H9 (cell line): ENCODE data around the gene CLIC3. TPM values are rescaled to one million over a fixed set of nuclear protein-coding genes. Genes with fewer than 3 reads are reported as not detected.

Source experiments
- DNase-seq: peaks from one replicate; pipeline ENCODE4 v3.0.0-alpha.2; 2017
- H2AFZ ChIP-seq: one replicate; pipeline ENCODE4 v1.6.1; 2013; ENCODE audit warnings: mild to moderate bottlenecking, low read length, control low read depth, moderate library complexity
- H2AK5ac ChIP-seq: 2 replicates; pipeline ENCODE4 v1.6.1; 2013; ENCODE audit warnings: low read length, control low read depth, mixed read lengths; ENCODE audit not compliant: insufficient read length
- H2BK120ac ChIP-seq: one replicate; pipeline ENCODE4 v1.6.1; 2013; ENCODE audit warnings: low read depth, mild to moderate bottlenecking, low read length, control low read depth, inconsistent platforms; ENCODE audit not compliant: poor library complexity, severe bottlenecking
- H2BK12ac ChIP-seq: 2 replicates; pipeline ENCODE4 v1.6.1; 2013; ENCODE audit warnings: low read length, control low read depth, mixed read lengths, low read depth; ENCODE audit not compliant: insufficient read length
- H2BK15ac ChIP-seq: 2 replicates; pipeline ENCODE4 v1.6.1; 2013; ENCODE audit warnings: low read depth, low read length, control low read depth
- H2BK20ac ChIP-seq: one replicate; pipeline ENCODE4 v1.6.1; 2013; ENCODE audit warnings: low read depth, mild to moderate bottlenecking, low read length, control low read depth, inconsistent platforms; ENCODE audit not compliant: poor library complexity, severe bottlenecking
- H2BK5ac ChIP-seq: 2 replicates; pipeline ENCODE4 v1.6.1; 2013; ENCODE audit warnings: low read length, control low read depth, mixed read lengths; ENCODE audit not compliant: insufficient read length
- H3K14ac ChIP-seq: 2 replicates; pipeline ENCODE4 v1.6.1; 2013; ENCODE audit warnings: low read length, control low read depth; ENCODE audit not compliant: insufficient read depth
- H3K18ac ChIP-seq: 2 replicates; pipeline ENCODE4 v1.6.1; 2013; ENCODE audit warnings: low read depth, mild to moderate bottlenecking, mixed read lengths, low read length, control low read depth; ENCODE audit not compliant: insufficient read length
- H3K23ac ChIP-seq: 2 replicates; pipeline ENCODE4 v1.6.1; 2013; ENCODE audit warnings: low read length, control low read depth, mixed read lengths, low read depth; ENCODE audit not compliant: insufficient read length
- H3K23me2 ChIP-seq: 2 replicates; pipeline ENCODE4 v1.6.1; 2013; ENCODE audit warnings: low read depth, mild to moderate bottlenecking, mixed read lengths, low read length, control low read depth; ENCODE audit not compliant: insufficient read length, poor library complexity, severe bottlenecking
- H3K27ac ChIP-seq: 2 replicates; pipeline ENCODE4 v1.5.1; 2013; ENCODE audit warnings: low read length, control low read depth, mixed read lengths, low read depth; ENCODE audit not compliant: insufficient read length
- H3K27me3 ChIP-seq: 2 replicates; pipeline ENCODE4 v1.6.1; 2013; ENCODE audit warnings: low read length, control low read depth, inconsistent platforms; ENCODE audit not compliant: insufficient read depth
- H3K4ac ChIP-seq: 2 replicates; pipeline ENCODE4 v1.6.1; 2013; ENCODE audit warnings: low read depth, mild to moderate bottlenecking, control low read depth, inconsistent platforms, low read length, moderate library complexity
- H3K4me1 ChIP-seq: 2 replicates; pipeline ENCODE4 v1.6.1; 2013; ENCODE audit warnings: low read length, control low read depth, inconsistent platforms; ENCODE audit not compliant: insufficient read depth
- H3K4me2 ChIP-seq: 2 replicates; pipeline ENCODE4 v1.6.1; 2013; ENCODE audit warnings: low read length, control low read depth, mixed read lengths; ENCODE audit not compliant: insufficient read length, insufficient read depth
- H3K56ac ChIP-seq: 2 replicates; pipeline ENCODE4 v1.6.1; 2013; ENCODE audit warnings: low read depth, mild to moderate bottlenecking, mixed read lengths, low read length, control low read depth; ENCODE audit not compliant: insufficient read length
- H3K79me1 ChIP-seq: 2 replicates; pipeline ENCODE4 v1.6.1; 2013; ENCODE audit warnings: low read depth, mild to moderate bottlenecking, moderate library complexity, low read length, control low read depth, inconsistent platforms; ENCODE audit not compliant: insufficient read depth, poor library complexity, severe bottlenecking
- H3K79me2 ChIP-seq: 2 replicates; pipeline ENCODE4 v1.6.1; 2013; ENCODE audit warnings: low read length, control low read depth, inconsistent platforms; ENCODE audit not compliant: insufficient read depth
- H3K9ac ChIP-seq: 2 replicates; pipeline ENCODE4 v1.6.1; 2013; ENCODE audit warnings: low read length, control low read depth, mixed read lengths; ENCODE audit not compliant: insufficient read length; ENCODE audit errors: extremely low read depth
- H3K9me3 ChIP-seq: one replicate; pipeline ENCODE4 v1.6.1; 2013; ENCODE audit warnings: low read depth, low read length, inconsistent platforms; ENCODE audit not compliant: control insufficient read depth
- H3T11ph ChIP-seq: one replicate; pipeline ENCODE4 v1.6.1; 2013; ENCODE audit warnings: mild to moderate bottlenecking, low read length, control low read depth, inconsistent platforms
- H4K20me1 ChIP-seq: one replicate; pipeline ENCODE4 v1.6.1; 2013; ENCODE audit not compliant: control insufficient read depth, insufficient read length, insufficient read depth
- H4K5ac ChIP-seq: 2 replicates; pipeline ENCODE4 v1.6.1; 2013; ENCODE audit warnings: low read depth, mild to moderate bottlenecking, mixed read lengths, low read length, control low read depth; ENCODE audit not compliant: insufficient read length
- H4K8ac ChIP-seq: replicated peaks from 2 replicates; pipeline ENCODE4 v1.6.1; 2013; ENCODE audit warnings: low read length, control low read depth, mixed read lengths, low read depth; ENCODE audit not compliant: insufficient read length
- H4K91ac ChIP-seq: 2 replicates; pipeline ENCODE4 v1.6.1; 2013; ENCODE audit warnings: low read depth, mild to moderate bottlenecking, moderate library complexity, mixed read lengths, low read length, control low read depth; ENCODE audit not compliant: insufficient read length
- H3K27ac Mint-ChIP-seq, 3 experiments: 2 replicates in 2 of 3; 3 replicates in 1 of 3; pipeline ENCODE4 v1.8.0; 2020 to 2021; ENCODE audit warnings: mixed read lengths in 3 of 3, mild to moderate bottlenecking in 1 of 3, moderate library complexity in 1 of 3
- H3K27me3 Mint-ChIP-seq: 2 replicates; pipeline ENCODE4 v1.8.0; 2021; ENCODE audit warnings: low read depth, mild to moderate bottlenecking, moderate library complexity, mixed read lengths
- H3K36me3 Mint-ChIP-seq, 3 experiments: 2 replicates in 2 of 3; 3 replicates in 1 of 3; pipeline ENCODE4 v1.8.0; 2020 to 2021; ENCODE audit warnings: low read depth in 3 of 3, mixed read lengths in 3 of 3; ENCODE audit not compliant: insufficient read depth in 1 of 3
- H3K4me1 Mint-ChIP-seq, 2 experiments: 2 replicates each; pipeline ENCODE4 v1.8.0; 2020; ENCODE audit warnings: mixed read lengths in 2 of 2
- H3K4me3 Mint-ChIP-seq, 2 experiments: 2 replicates in 1 of 2; 3 replicates in 1 of 2; pipeline ENCODE4 v1.8.0; 2020 to 2021; ENCODE audit warnings: mild to moderate bottlenecking in 2 of 2, mixed read lengths in 2 of 2, moderate library complexity in 1 of 2
- H3K9me3 Mint-ChIP-seq, 2 experiments: 2 replicates in 1 of 2; 3 replicates in 1 of 2; pipeline ENCODE4 v1.8.0; 2020; ENCODE audit warnings: mild to moderate bottlenecking in 2 of 2, mixed read lengths in 2 of 2, moderate library complexity in 1 of 2
- WGBS: extraction: QIAGEN DNeasy Blood & Tissue Kit; methylation state at CpG from one replicate; pipeline ENCODE4 v1.1.7; 2013; ENCODE audit warnings: missing lambda C conversion rate, low lambda C conversion rate, mixed read lengths; ENCODE audit not compliant: insufficient read length; ENCODE audit errors: extremely low coverage; 5-methylcytosine and 5-hydroxymethylcytosine counted together
- total RNA-seq: library from RNA; stranded (reverse); gene quantifications from 2 replicates; pipeline ENCODE4 v1.2.1, GENCODE V29; 2021
- TF ChIP-seq, protein P1 (sequence below): fragments of 200-600 bp; sonication (generic); conservative IDR thresholded peaks from 3 replicates; pipeline ENCODE4 v1.8.0; 2021; ENCODE audit warnings: antibody characterized with exemption, mild to moderate bottlenecking

CLIC3 gene
- total RNA-seq, 1 experiment from 2014 or later = 0.31 TPM

DNA sequence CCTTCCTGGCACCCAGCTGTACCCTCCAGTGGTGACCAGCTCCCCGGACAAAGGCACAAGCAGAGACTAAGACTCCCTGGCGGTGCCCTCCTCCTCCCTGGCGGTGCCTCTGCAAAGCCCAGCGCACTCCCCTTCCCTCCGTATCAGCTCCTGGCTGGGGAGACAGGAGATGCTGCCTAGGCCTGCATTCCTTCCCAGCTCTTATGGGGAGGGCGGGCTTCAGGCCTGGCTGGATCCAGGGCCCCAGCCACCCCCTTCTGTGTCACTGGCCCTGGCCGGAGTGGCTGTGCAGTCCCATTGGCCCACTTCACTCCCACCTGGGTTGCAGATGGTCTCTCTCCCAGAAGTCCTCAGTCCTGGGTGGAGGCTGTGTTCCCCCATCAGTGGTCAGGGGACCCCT is 37.9 kb downstream of the CLIC3 start:
- no peak overlapping the region for H3K23ac ChIP-seq
- H3K79me2 ChIP-seq = no peaks in the 10 kb centered on the region
- H4K8ac ChIP-seq = no peak overlapping the region
- no peak overlapping the region for H2BK120ac ChIP-seq
- WGBS = no CpG with 5 or more reads among the region's 7 CpGs
- H4K5ac ChIP-seq = no peak overlapping the region
- H3K23me2 ChIP-seq = no peaks in the 10 kb centered on the region
- H2BK20ac ChIP-seq = no peak overlapping the region
- no peak overlapping the region for H4K91ac ChIP-seq
- no peak overlapping the region for H2AFZ ChIP-seq
- no peak overlapping the region for H3K14ac ChIP-seq
- peaks cover 2% of the 10 kb centered on the region for H4K20me1 ChIP-seq
- DNase-seq = no peak
- H3K4me3 Mint-ChIP-seq = no peak overlapping the region
- H2BK12ac ChIP-seq = no peak overlapping the region
- no peak overlapping the region for H3K4ac ChIP-seq
- no peaks in the 10 kb centered on the region; a peak in 1 of 7 replicates for H3K36me3 Mint-ChIP-seq
- no peaks in the 10 kb centered on the region for H3K9me3 ChIP-seq
- TF ChIP-seq, protein P1, sequence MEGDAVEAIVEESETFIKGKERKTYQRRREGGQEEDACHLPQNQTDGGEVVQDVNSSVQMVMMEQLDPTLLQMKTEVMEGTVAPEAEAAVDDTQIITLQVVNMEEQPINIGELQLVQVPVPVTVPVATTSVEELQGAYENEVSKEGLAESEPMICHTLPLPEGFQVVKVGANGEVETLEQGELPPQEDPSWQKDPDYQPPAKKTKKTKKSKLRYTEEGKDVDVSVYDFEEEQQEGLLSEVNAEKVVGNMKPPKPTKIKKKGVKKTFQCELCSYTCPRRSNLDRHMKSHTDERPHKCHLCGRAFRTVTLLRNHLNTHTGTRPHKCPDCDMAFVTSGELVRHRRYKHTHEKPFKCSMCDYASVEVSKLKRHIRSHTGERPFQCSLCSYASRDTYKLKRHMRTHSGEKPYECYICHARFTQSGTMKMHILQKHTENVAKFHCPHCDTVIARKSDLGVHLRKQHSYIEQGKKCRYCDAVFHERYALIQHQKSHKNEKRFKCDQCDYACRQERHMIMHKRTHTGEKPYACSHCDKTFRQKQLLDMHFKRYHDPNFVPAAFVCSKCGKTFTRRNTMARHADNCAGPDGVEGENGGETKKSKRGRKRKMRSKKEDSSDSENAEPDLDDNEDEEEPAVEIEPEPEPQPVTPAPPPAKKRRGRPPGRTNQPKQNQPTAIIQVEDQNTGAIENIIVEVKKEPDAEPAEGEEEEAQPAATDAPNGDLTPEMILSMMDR = no peak
- no peak overlapping the region for H3K4me2 ChIP-seq
- H2BK5ac ChIP-seq = no peak overlapping the region
- H3T11ph ChIP-seq = no peak overlapping the region
- no peak overlapping the region for H2AK5ac ChIP-seq
- no peaks in the 10 kb centered on the region for H3K27me3 ChIP-seq
- 0 out of 4 replicates have a peak, but pooled peaks cover 0 to 2% of the 10 kb centered on the region in 2 experiments for H3K4me1 Mint-ChIP-seq
- H2BK15ac ChIP-seq = no peak overlapping the region
- no peaks in the 10 kb centered on the region for H3K4me1 ChIP-seq
- peaks cover 8% of the 10 kb centered on the region for H3K27me3 Mint-ChIP-seq
- H3K9me3 Mint-ChIP-seq = peaks cover 6% of the 10 kb centered on the region in 2 experiments; a peak in 4 of 5 replicates
- no peaks in the 10 kb centered on the region for H3K79me1 ChIP-seq
- no peak overlapping the region for H3K56ac ChIP-seq
- H3K9ac ChIP-seq = no peak overlapping the region
- H3K27ac Mint-ChIP-seq = no peak overlapping the region
- H3K27ac ChIP-seq = no peak overlapping the region
- H3K18ac ChIP-seq = no peak overlapping the region
